Pancreas (tissue), 10 donors: Measurements from ENCODE around the gene FKBP9. TPM values are rescaled to one million over a fixed set of nuclear protein-coding genes. Genes with fewer than 3 reads are reported as not detected.
A peak's percentile ranks its signal among the peaks of the same experiment; 100 is the strongest.
"Not testable (repeated sequence)": the region's sequence is repeated elsewhere in the genome, so short reads cannot be mapped to it uniquely, and the experiment has no call there.

Source experiments
- ATAC-seq, 4 donors: fragments of 200-7000 bp; cut with Tn5 transposase; one replicate each; pipeline versions ENCODE4 v1.8.0 to v1.9.1; 2020; ENCODE audit warnings: mild to moderate bottlenecking in 4 of 4, moderate library complexity in 4 of 4
- DNase-seq, 6 donors: peaks; one replicate each; pipeline ENCODE4 v3.0.0-alpha.2; 2020
- FAIRE-seq: peaks from 2 replicates; lab custom pipeline; 2012; peaks lifted over from hg19 to GRCh38; lab: Jason Lieb, UNC
- H3K27ac ChIP-seq, 4 donors: fragments of 200-600 bp; sonication (generic); 1 replicate in 3 of 4; 2 replicates in 1 of 4; pipeline versions ENCODE4 v1.5.0 to v1.8.0; 2020
- H3K27me3 ChIP-seq, 4 donors: fragments of 200-600 bp; one replicate each; pipeline ENCODE4 v1.8.0; 2021
- H3K36me3 ChIP-seq, 3 donors: fragments of 200-600 bp; sonication (generic) in 1 of 3; one replicate each; pipeline versions ENCODE4 v1.5.0 to v1.8.0; 2020 to 2021
- H3K4me1 ChIP-seq, 3 donors: fragments of 200-600 bp; one replicate each; pipeline ENCODE4 v1.8.0; 2021
- H3K4me3 ChIP-seq, 4 donors: fragments of 200-600 bp; sonication (generic) in 2 of 4; one replicate each; pipeline versions ENCODE4 v1.5.0 to v1.8.0; 2020 to 2021
- H3K9me3 ChIP-seq, 4 donors: fragments of 200-600 bp; one replicate each; pipeline ENCODE4 v1.8.0; 2021
- CTCF ChIP-seq, 4 donors: fragments of 200-600 bp; sonication (generic) in 3 of 4; IDR thresholded peaks; one replicate each; pipeline versions ENCODE4 v1.5.0 to v1.8.0; 2021; ENCODE audit warnings: antibody characterized with exemption in 4 of 4
- WGBS, 2 donors: extraction: QIAGEN DNeasy Blood & Tissue Kit; methylation state at CpG; one replicate each; pipeline ENCODE4 v1.1.7; 2013; 5-methylcytosine and 5-hydroxymethylcytosine counted together
- intact Hi-C, 3 donors: fragments of 100-400 bp; cut with DNase I; formaldehyde crosslinking; loops; one replicate each; pipeline versions ENCODE4 v1.11.1 to v1.14.2; 2022
- polyA plus RNA-seq, 2 donors: library from polyadenylated mRNA; stranded (reverse); fragments of 200-250 nt; gene quantifications; one replicate each; pipeline ENCODE4 v1.2.3, GENCODE V29; 2013
- total RNA-seq, 6 donors: library from RNA; stranded (reverse); fragmentation: NEBNext Ultra II Directional in 4 of 6; extraction: Animal tissue kit (Norgen Biotek cat#: 25700) in 4 of 6; gene quantifications; one replicate each; pipeline versions ENCODE4 v1.2.1 to v1.2.4, GENCODE V29; 2021 to 2023
- donor health status: healthy with polysubstance abuse.
- donor health status: DM: no; HTN: no; CAD: no; lungs with moderate emphysema.
- donor health status: DM: no; HTN: no; CAD: no.
- donor health status: control.
- donor health status: control.
- donor health status: Bipolar disorder and iron deficiency.
- donor health status: DM: yes; HTN: yes; CAD: no.
- donor health status: DM: no; HTN: no; CAD: no.
- donor health status: DM: no; HTN: no; CAD: no.
- donor health status: DM: yes; HTN: yes; CAD: no.

FKBP9 gene
- total and polyA plus RNA-seq, 8 donors: 20.0 to 82.4 (median 50.2) TPM

GRCh38 chr7:32952876-32953275, 4.4 kb upstream of the FKBP9 start:
- intact Hi-C loops: loop anchor here in 1 of 3 donors (10.0 kb wide), 1 partner anchor 112 kb away; the partner anchor contains the start of gene NT5C3A
- no peak overlapping the region for H3K4me3 ChIP-seq
- no peak for TF ChIP-seq CTCF (IDR thresholded peaks at IDR 0.05)
- H3K27ac ChIP-seq: no peak overlapping the region
- ATAC-seq (no peak), DNase-seq (no peak), FAIRE-seq (no peak)
- WGBS, 2 donors: 95 to 96% methylated on average over 1 of the region's 1 CpG
- H3K9me3 ChIP-seq: no peaks in the 10 kb centered on the region
- no peaks in the 10 kb centered on the region for H3K27me3 ChIP-seq
- H3K36me3 ChIP-seq: no peaks in the 10 kb centered on the region
- no peaks in the 10 kb centered on the region for H3K4me1 ChIP-seq

GRCh38 chr7:32958046-32959025, 1.1 kb downstream of the FKBP9 start:
- no peaks in the 10 kb centered on the region for H3K36me3 ChIP-seq
- no peaks in the 10 kb centered on the region for H3K9me3 ChIP-seq
- peak; percentile 11 to 43 (median 26) for ATAC-seq
- no peak for TF ChIP-seq CTCF (IDR thresholded peaks at IDR 0.05)
- WGBS, 2 donors: 21 to 31% methylated on average over 26 of the region's 26 CpGs
- peak overlapping the region; percentile 67 to 89 (median 81) for H3K27ac ChIP-seq
- no peaks in the 10 kb centered on the region for H3K27me3 ChIP-seq
- intact Hi-C loops: loop anchor here in 1 of 3 donors (10.0 kb wide), 1 partner anchor 106 kb away; the partner anchor contains the start of gene NT5C3A
- no peaks in the 10 kb centered on the region for H3K4me1 ChIP-seq
- DNase-seq: peak in 2 of 6 donors; percentile 13 to 16
- H3K4me3 ChIP-seq: peak overlapping the region; percentile 73 to 100 (median 92)
- FAIRE-seq: no peak

GRCh38 chr7:32963880-32964301, 6.7 kb downstream of the FKBP9 start:
- H3K36me3 ChIP-seq, H3K27ac ChIP-seq, H3K27me3 ChIP-seq, intact Hi-C loops, H3K4me1 ChIP-seq, H3K9me3 ChIP-seq, FAIRE-seq, H3K4me3 ChIP-seq: not testable (repeated sequence)
- WGBS, 2 donors: 74 to 78% methylated on average over 5 of the region's 5 CpGs
- ATAC-seq (peak in 2 of 4 donors; percentile 3 to 6), DNase-seq (peak in 1 of 6 donors; percentile 35)

GRCh38 chr7:32964461-32965159, 7.4 kb downstream of the FKBP9 start:
- intact Hi-C loops, H3K4me1 ChIP-seq, DNase-seq, H3K4me3 ChIP-seq, FAIRE-seq, H3K36me3 ChIP-seq, H3K9me3 ChIP-seq, H3K27me3 ChIP-seq: not testable (repeated sequence)
- WGBS, 2 donors: 21 to 24% methylated on average over 6 of the region's 8 CpGs
- peak overlapping the region in 1 of 4 donors; percentile 17 for H3K27ac ChIP-seq
- ATAC-seq: peak; percentile 92 to 99 (median 97)

GRCh38 chr7:32966489-32967267, 9.4 kb downstream of the FKBP9 start:
- DNase-seq, ATAC-seq, H3K36me3 ChIP-seq, intact Hi-C loops, H3K4me3 ChIP-seq, FAIRE-seq, H3K4me1 ChIP-seq, H3K9me3 ChIP-seq, H3K27ac ChIP-seq, H3K27me3 ChIP-seq: not testable (repeated sequence)
- 61 to 68% methylated on average over 3 to 4 of the region's 5 CpGs for WGBS, 2 donors

- H3K9me3 ChIP-seq, DNase-seq, H3K4me1 ChIP-seq, H3K4me3 ChIP-seq, H3K27ac ChIP-seq, FAIRE-seq, intact Hi-C loops, ATAC-seq, H3K27me3 ChIP-seq, H3K36me3 ChIP-seq: not testable (repeated sequence)
- WGBS, 2 donors: 74 to 81% methylated on average over 4 of the region's 4 CpGs
These were observed 10.0 kb downstream of the FKBP9 start for GRCh38 chr7:32967268-32967582.

- H3K4me3 ChIP-seq, H3K9me3 ChIP-seq, H3K27ac ChIP-seq, H3K4me1 ChIP-seq, FAIRE-seq, DNase-seq, intact Hi-C loops, H3K27me3 ChIP-seq, H3K36me3 ChIP-seq: not testable (repeated sequence)
- 4 to 14% methylated on average over 2 to 3 of the region's 3 CpGs for WGBS, 2 donors
- ATAC-seq: peak; percentile 60 to 96 (median 88)
These were observed 14.7 kb downstream of the FKBP9 start for GRCh38 chr7:32971967-32972366.

GRCh38 chr7:32977159-32977558, 19.9 kb downstream of the FKBP9 start:
- H3K4me1 ChIP-seq, H3K36me3 ChIP-seq, intact Hi-C loops, H3K4me3 ChIP-seq, H3K27me3 ChIP-seq, DNase-seq, H3K27ac ChIP-seq, ATAC-seq, H3K9me3 ChIP-seq, FAIRE-seq: not testable (repeated sequence)
- WGBS, 2 donors: 88 to 91% methylated on average over 2 of the region's 2 CpGs

- ATAC-seq, H3K36me3 ChIP-seq, H3K4me3 ChIP-seq, H3K27me3 ChIP-seq, intact Hi-C loops, H3K9me3 ChIP-seq, H3K4me1 ChIP-seq, FAIRE-seq, H3K27ac ChIP-seq, DNase-seq: not testable (repeated sequence)
- 93 to 94% methylated on average over 6 of the region's 6 CpGs for WGBS, 2 donors
These were observed 22.0 kb downstream of the FKBP9 start for GRCh38 chr7:32979246-32979645.
